H9 (cell line): ENCODE results near the gene PKNOX2. TPM values are rescaled to one million over a fixed set of nuclear protein-coding genes. Genes with fewer than 3 reads are reported as not detected.

Source experiments
- DNase-seq: peaks from one replicate; pipeline ENCODE4 v3.0.0-alpha.2; 2017
- H2AFZ ChIP-seq: one replicate; pipeline ENCODE4 v1.6.1; 2013; ENCODE audit warnings: mild to moderate bottlenecking, low read length, control low read depth, moderate library complexity
- H2AK5ac ChIP-seq: 2 replicates; pipeline ENCODE4 v1.6.1; 2013; ENCODE audit warnings: low read length, control low read depth, mixed read lengths; ENCODE audit not compliant: insufficient read length
- H2BK120ac ChIP-seq: one replicate; pipeline ENCODE4 v1.6.1; 2013; ENCODE audit warnings: low read depth, mild to moderate bottlenecking, low read length, control low read depth, inconsistent platforms; ENCODE audit not compliant: poor library complexity, severe bottlenecking
- H2BK12ac ChIP-seq: 2 replicates; pipeline ENCODE4 v1.6.1; 2013; ENCODE audit warnings: low read length, control low read depth, mixed read lengths, low read depth; ENCODE audit not compliant: insufficient read length
- H2BK15ac ChIP-seq: 2 replicates; pipeline ENCODE4 v1.6.1; 2013; ENCODE audit warnings: low read depth, low read length, control low read depth
- H2BK20ac ChIP-seq: one replicate; pipeline ENCODE4 v1.6.1; 2013; ENCODE audit warnings: low read depth, mild to moderate bottlenecking, low read length, control low read depth, inconsistent platforms; ENCODE audit not compliant: poor library complexity, severe bottlenecking
- H2BK5ac ChIP-seq: 2 replicates; pipeline ENCODE4 v1.6.1; 2013; ENCODE audit warnings: low read length, control low read depth, mixed read lengths; ENCODE audit not compliant: insufficient read length
- H3K14ac ChIP-seq: 2 replicates; pipeline ENCODE4 v1.6.1; 2013; ENCODE audit warnings: low read length, control low read depth; ENCODE audit not compliant: insufficient read depth
- H3K18ac ChIP-seq: 2 replicates; pipeline ENCODE4 v1.6.1; 2013; ENCODE audit warnings: low read depth, mild to moderate bottlenecking, mixed read lengths, low read length, control low read depth; ENCODE audit not compliant: insufficient read length
- H3K23ac ChIP-seq: 2 replicates; pipeline ENCODE4 v1.6.1; 2013; ENCODE audit warnings: low read length, control low read depth, mixed read lengths, low read depth; ENCODE audit not compliant: insufficient read length
- H3K23me2 ChIP-seq: 2 replicates; pipeline ENCODE4 v1.6.1; 2013; ENCODE audit warnings: low read depth, mild to moderate bottlenecking, mixed read lengths, low read length, control low read depth; ENCODE audit not compliant: insufficient read length, poor library complexity, severe bottlenecking
- H3K27ac ChIP-seq: 2 replicates; pipeline ENCODE4 v1.5.1; 2013; ENCODE audit warnings: low read length, control low read depth, mixed read lengths, low read depth; ENCODE audit not compliant: insufficient read length
- H3K27me3 ChIP-seq: 2 replicates; pipeline ENCODE4 v1.6.1; 2013; ENCODE audit warnings: low read length, control low read depth, inconsistent platforms; ENCODE audit not compliant: insufficient read depth
- H3K4ac ChIP-seq: 2 replicates; pipeline ENCODE4 v1.6.1; 2013; ENCODE audit warnings: low read depth, mild to moderate bottlenecking, control low read depth, inconsistent platforms, low read length, moderate library complexity
- H3K4me1 ChIP-seq: 2 replicates; pipeline ENCODE4 v1.6.1; 2013; ENCODE audit warnings: low read length, control low read depth, inconsistent platforms; ENCODE audit not compliant: insufficient read depth
- H3K4me2 ChIP-seq: 2 replicates; pipeline ENCODE4 v1.6.1; 2013; ENCODE audit warnings: low read length, control low read depth, mixed read lengths; ENCODE audit not compliant: insufficient read length, insufficient read depth
- H3K56ac ChIP-seq: 2 replicates; pipeline ENCODE4 v1.6.1; 2013; ENCODE audit warnings: low read depth, mild to moderate bottlenecking, mixed read lengths, low read length, control low read depth; ENCODE audit not compliant: insufficient read length
- H3K79me1 ChIP-seq: 2 replicates; pipeline ENCODE4 v1.6.1; 2013; ENCODE audit warnings: low read depth, mild to moderate bottlenecking, moderate library complexity, low read length, control low read depth, inconsistent platforms; ENCODE audit not compliant: insufficient read depth, poor library complexity, severe bottlenecking
- H3K79me2 ChIP-seq: 2 replicates; pipeline ENCODE4 v1.6.1; 2013; ENCODE audit warnings: low read length, control low read depth, inconsistent platforms; ENCODE audit not compliant: insufficient read depth
- H3K9ac ChIP-seq: 2 replicates; pipeline ENCODE4 v1.6.1; 2013; ENCODE audit warnings: low read length, control low read depth, mixed read lengths; ENCODE audit not compliant: insufficient read length; ENCODE audit errors: extremely low read depth
- H3K9me3 ChIP-seq: one replicate; pipeline ENCODE4 v1.6.1; 2013; ENCODE audit warnings: low read depth, low read length, inconsistent platforms; ENCODE audit not compliant: control insufficient read depth
- H3T11ph ChIP-seq: one replicate; pipeline ENCODE4 v1.6.1; 2013; ENCODE audit warnings: mild to moderate bottlenecking, low read length, control low read depth, inconsistent platforms
- H4K20me1 ChIP-seq: one replicate; pipeline ENCODE4 v1.6.1; 2013; ENCODE audit not compliant: control insufficient read depth, insufficient read length, insufficient read depth
- H4K5ac ChIP-seq: 2 replicates; pipeline ENCODE4 v1.6.1; 2013; ENCODE audit warnings: low read depth, mild to moderate bottlenecking, mixed read lengths, low read length, control low read depth; ENCODE audit not compliant: insufficient read length
- H4K8ac ChIP-seq: replicated peaks from 2 replicates; pipeline ENCODE4 v1.6.1; 2013; ENCODE audit warnings: low read length, control low read depth, mixed read lengths, low read depth; ENCODE audit not compliant: insufficient read length
- H4K91ac ChIP-seq: 2 replicates; pipeline ENCODE4 v1.6.1; 2013; ENCODE audit warnings: low read depth, mild to moderate bottlenecking, moderate library complexity, mixed read lengths, low read length, control low read depth; ENCODE audit not compliant: insufficient read length
- H3K27ac Mint-ChIP-seq, 3 experiments: 2 replicates in 2 of 3; 3 replicates in 1 of 3; pipeline ENCODE4 v1.8.0; 2020 to 2021; ENCODE audit warnings: mixed read lengths in 3 of 3, mild to moderate bottlenecking in 1 of 3, moderate library complexity in 1 of 3
- H3K27me3 Mint-ChIP-seq: 2 replicates; pipeline ENCODE4 v1.8.0; 2021; ENCODE audit warnings: low read depth, mild to moderate bottlenecking, moderate library complexity, mixed read lengths
- H3K36me3 Mint-ChIP-seq, 3 experiments: 2 replicates in 2 of 3; 3 replicates in 1 of 3; pipeline ENCODE4 v1.8.0; 2020 to 2021; ENCODE audit warnings: low read depth in 3 of 3, mixed read lengths in 3 of 3; ENCODE audit not compliant: insufficient read depth in 1 of 3
- H3K4me1 Mint-ChIP-seq, 2 experiments: 2 replicates each; pipeline ENCODE4 v1.8.0; 2020; ENCODE audit warnings: mixed read lengths in 2 of 2
- H3K4me3 Mint-ChIP-seq, 2 experiments: 2 replicates in 1 of 2; 3 replicates in 1 of 2; pipeline ENCODE4 v1.8.0; 2020 to 2021; ENCODE audit warnings: mild to moderate bottlenecking in 2 of 2, mixed read lengths in 2 of 2, moderate library complexity in 1 of 2
- H3K9me3 Mint-ChIP-seq, 2 experiments: 2 replicates in 1 of 2; 3 replicates in 1 of 2; pipeline ENCODE4 v1.8.0; 2020; ENCODE audit warnings: mild to moderate bottlenecking in 2 of 2, mixed read lengths in 2 of 2, moderate library complexity in 1 of 2
- WGBS: extraction: QIAGEN DNeasy Blood & Tissue Kit; methylation state at CpG from one replicate; pipeline ENCODE4 v1.1.7; 2013; ENCODE audit warnings: missing lambda C conversion rate, low lambda C conversion rate, mixed read lengths; ENCODE audit not compliant: insufficient read length; ENCODE audit errors: extremely low coverage; 5-methylcytosine and 5-hydroxymethylcytosine counted together
- total RNA-seq: library from RNA; stranded (reverse); gene quantifications from 2 replicates; pipeline ENCODE4 v1.2.1, GENCODE V29; 2021
- TF ChIP-seq, protein P1 (sequence below): fragments of 200-600 bp; sonication (generic); conservative IDR thresholded peaks from 3 replicates; pipeline ENCODE4 v1.8.0; 2021; ENCODE audit warnings: antibody characterized with exemption, mild to moderate bottlenecking

Gene PKNOX2
- total RNA-seq, 1 experiment from 2014 or later: 1.3 TPM

DNA sequence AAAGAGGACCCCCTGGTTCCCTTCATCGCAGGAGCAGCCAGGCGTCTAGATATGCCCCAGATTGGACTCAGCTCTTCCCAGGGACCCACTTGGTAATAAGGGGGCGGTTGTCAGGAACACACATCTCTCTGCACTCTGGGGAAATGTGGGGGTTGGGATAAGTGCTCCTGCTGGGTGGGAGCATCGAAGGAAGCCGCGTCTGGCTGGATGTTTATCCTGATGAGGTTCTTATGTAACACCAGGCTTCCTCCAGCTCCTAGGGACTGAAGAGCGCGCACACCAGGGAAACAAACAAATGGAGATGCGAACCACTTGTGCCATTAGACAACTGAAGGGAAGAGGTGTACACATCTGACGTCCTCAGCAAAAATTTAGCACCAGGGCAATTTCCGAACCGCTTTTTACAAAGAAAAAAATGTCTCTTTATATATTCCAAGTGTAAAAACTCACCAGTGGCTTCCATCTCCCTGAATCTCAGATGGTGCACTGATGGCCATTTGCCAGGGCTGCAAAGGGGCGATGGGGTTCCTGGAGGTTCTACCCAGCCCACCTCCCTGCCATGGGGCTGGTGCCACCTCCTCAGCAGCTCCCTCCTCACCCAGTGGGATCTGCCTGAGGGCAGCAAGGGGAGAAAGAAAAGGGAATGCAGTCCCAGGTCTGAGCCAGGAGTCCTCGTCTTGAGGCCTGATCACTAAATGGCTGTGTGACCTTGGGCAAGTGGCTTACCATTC lies 89.4 kb downstream of the PKNOX2 start:
- no peak overlapping the region for H2BK20ac ChIP-seq
- Mint-ChIP-seq H3K27ac (no peak overlapping the region), H3K27me3 (peaks cover 9% of the 10 kb centered on the region), H3K36me3 (no peaks in the 10 kb centered on the region), H3K4me3 (no peak overlapping the region), H3K4me1 (peaks cover 25 to 38% of the 10 kb centered on the region in 2 experiments), H3K9me3 (no peaks in the 10 kb centered on the region)
- no peak overlapping the region for H2AK5ac ChIP-seq
- H2BK15ac ChIP-seq: no peak overlapping the region
- H3K23me2 ChIP-seq: peaks cover 3% of the 10 kb centered on the region
- H4K5ac ChIP-seq: no peak overlapping the region
- no peak overlapping the region for H3T11ph ChIP-seq
- no peak overlapping the region for H2AFZ ChIP-seq
- no peaks in the 10 kb centered on the region for H3K79me2 ChIP-seq
- H4K8ac ChIP-seq: no peak overlapping the region
- no peak overlapping the region for H3K56ac ChIP-seq
- TF ChIP-seq, protein P1, sequence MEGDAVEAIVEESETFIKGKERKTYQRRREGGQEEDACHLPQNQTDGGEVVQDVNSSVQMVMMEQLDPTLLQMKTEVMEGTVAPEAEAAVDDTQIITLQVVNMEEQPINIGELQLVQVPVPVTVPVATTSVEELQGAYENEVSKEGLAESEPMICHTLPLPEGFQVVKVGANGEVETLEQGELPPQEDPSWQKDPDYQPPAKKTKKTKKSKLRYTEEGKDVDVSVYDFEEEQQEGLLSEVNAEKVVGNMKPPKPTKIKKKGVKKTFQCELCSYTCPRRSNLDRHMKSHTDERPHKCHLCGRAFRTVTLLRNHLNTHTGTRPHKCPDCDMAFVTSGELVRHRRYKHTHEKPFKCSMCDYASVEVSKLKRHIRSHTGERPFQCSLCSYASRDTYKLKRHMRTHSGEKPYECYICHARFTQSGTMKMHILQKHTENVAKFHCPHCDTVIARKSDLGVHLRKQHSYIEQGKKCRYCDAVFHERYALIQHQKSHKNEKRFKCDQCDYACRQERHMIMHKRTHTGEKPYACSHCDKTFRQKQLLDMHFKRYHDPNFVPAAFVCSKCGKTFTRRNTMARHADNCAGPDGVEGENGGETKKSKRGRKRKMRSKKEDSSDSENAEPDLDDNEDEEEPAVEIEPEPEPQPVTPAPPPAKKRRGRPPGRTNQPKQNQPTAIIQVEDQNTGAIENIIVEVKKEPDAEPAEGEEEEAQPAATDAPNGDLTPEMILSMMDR: no peak
- H2BK12ac ChIP-seq: no peak overlapping the region
- no peaks in the 10 kb centered on the region for H3K27me3 ChIP-seq
- H2BK120ac ChIP-seq: no peak overlapping the region
- H2BK5ac ChIP-seq: no peak overlapping the region
- no peak overlapping the region for H3K4me2 ChIP-seq
- no peak overlapping the region for H3K23ac ChIP-seq
- H3K4me1 ChIP-seq: 0 out of 2 replicates have a peak, but pooled peaks cover 3% of the 10 kb centered on the region
- no peak overlapping the region for H3K27ac ChIP-seq
- H4K20me1 ChIP-seq: no peaks in the 10 kb centered on the region
- no peak overlapping the region for H3K9ac ChIP-seq
- H3K14ac ChIP-seq: no peak overlapping the region
- no peaks in the 10 kb centered on the region for H3K9me3 ChIP-seq
- no peak for DNase-seq
- no peak overlapping the region for H3K4ac ChIP-seq
- no CpG with 5 or more reads among the region's 14 CpGs for WGBS
- no peaks in the 10 kb centered on the region for H3K79me1 ChIP-seq
- H4K91ac ChIP-seq: no peak overlapping the region
- no peak overlapping the region for H3K18ac ChIP-seq
